GM23338 (cell line): ENCODE results near the gene CFP. TPM values are rescaled to one million over a fixed set of nuclear protein-coding genes. Genes with fewer than 3 reads are reported as not detected.

Experiments used
- ATAC-seq: fragments of 200-7000 bp; cut with Tn5 transposase; 3 replicates; pipeline ENCODE4 v1.9.1; 2020
- DNase-seq: peaks from one replicate; pipeline ENCODE4 v3.0.0-alpha.2; 2015; ENCODE audit warnings: low spot score
- H2AFZ ChIP-seq: fragments of 200-600 bp; sonication (generic); 2 replicates; pipeline ENCODE4 v1.8.0; 2016; ENCODE audit warnings: antibody characterized with exemption, mild to moderate bottlenecking, moderate library complexity
- H3F3A ChIP-seq: fragments of 200-600 bp; sonication (generic); replicated peaks from 2 replicates; pipeline ENCODE4 v1.8.0; 2017; ENCODE audit warnings: antibody characterized with exemption, mixed run types, low read depth
- H3K27ac ChIP-seq: fragments of 200-600 bp; sonication (generic); 2 replicates; pipeline ENCODE4 v1.6.1; 2016; ENCODE audit warnings: low read depth
- H3K27me3 ChIP-seq: fragments of 200-600 bp; sonication (generic); 2 replicates; pipeline ENCODE4 v1.8.0; 2016; ENCODE audit warnings: mild to moderate bottlenecking, mixed run types, moderate library complexity; ENCODE audit not compliant: insufficient read depth
- H3K36me3 ChIP-seq: fragments of 200-600 bp; sonication (generic); 2 replicates; pipeline ENCODE4 v1.8.0; 2016; ENCODE audit warnings: mild to moderate bottlenecking; ENCODE audit not compliant: insufficient read depth
- H3K4me1 ChIP-seq: fragments of 200-600 bp; sonication (generic); 2 replicates; pipeline ENCODE4 v1.8.0; 2016; ENCODE audit warnings: mild to moderate bottlenecking, moderate library complexity; ENCODE audit not compliant: insufficient read depth
- H3K4me2 ChIP-seq: fragments of 200-600 bp; sonication (generic); 2 replicates; pipeline ENCODE4 v1.7.1; 2017; ENCODE audit warnings: mixed run types
- H3K4me3 ChIP-seq: fragments of 200-600 bp; sonication (generic); 2 replicates; pipeline ENCODE4 v1.6.1; 2016; ENCODE audit warnings: mixed run types
- H3K79me2 ChIP-seq: fragments of 200-600 bp; sonication (generic); replicated peaks from 2 replicates; pipeline ENCODE4 v1.8.0; 2017; ENCODE audit warnings: mild to moderate bottlenecking; ENCODE audit not compliant: insufficient read depth
- H3K9me2 ChIP-seq: fragments of 200-600 bp; sonication (generic); 2 replicates; pipeline ENCODE4 v1.8.0; 2017; ENCODE audit not compliant: insufficient read depth
- H4K20me1 ChIP-seq: fragments of 200-600 bp; sonication (generic); replicated peaks from 2 replicates; pipeline ENCODE4 v1.8.0; 2017; ENCODE audit warnings: mild to moderate bottlenecking; ENCODE audit not compliant: insufficient read depth
- H3K27ac Mint-ChIP-seq: 2 replicates; pipeline ENCODE4 v1.8.0; 2020; ENCODE audit warnings: inconsistent platforms, mild to moderate bottlenecking, moderate library complexity, mixed read lengths
- H3K27me3 Mint-ChIP-seq: 3 replicates; pipeline ENCODE4 v1.8.0; 2022; ENCODE audit warnings: low read depth, mild to moderate bottlenecking, moderate library complexity, mixed read lengths, inconsistent platforms; ENCODE audit not compliant: insufficient read depth, poor library complexity
- H3K36me3 Mint-ChIP-seq: 3 replicates; pipeline ENCODE4 v1.8.0; 2021; ENCODE audit warnings: low read depth, mild to moderate bottlenecking, inconsistent platforms, moderate library complexity, mixed read lengths
- H3K4me1 Mint-ChIP-seq: 3 replicates; pipeline ENCODE4 v1.8.0; 2020; ENCODE audit warnings: mild to moderate bottlenecking, inconsistent platforms, mixed read lengths
- H3K4me3 Mint-ChIP-seq: 3 replicates; pipeline ENCODE4 v1.8.0; 2021; ENCODE audit warnings: moderate library complexity, mild to moderate bottlenecking, inconsistent platforms, mixed read lengths
- H3K9me3 Mint-ChIP-seq: 3 replicates; pipeline ENCODE4 v1.8.0; 2020; ENCODE audit warnings: moderate library complexity, mild to moderate bottlenecking, inconsistent platforms, mixed read lengths
- CREB1 ChIP-seq: fragments of 250-450 bp; sonication (Bioruptor Pico); IDR thresholded peaks from 2 replicates; pipeline ENCODE4 v1.5.0; 2020; ENCODE audit warnings: low read depth, mild to moderate bottlenecking, moderate library complexity
- EZH2phosphoT487 ChIP-seq: fragments of 200-600 bp; sonication (generic); IDR thresholded peaks from one replicate; pipeline ENCODE4 v1.8.1; 2018; ENCODE audit warnings: antibody characterized with exemption; ENCODE audit not compliant: unreplicated experiment
- JUNB ChIP-seq: IDR thresholded peaks from one replicate; pipeline ENCODE4 v1.6.1; 2016; ENCODE audit warnings: antibody characterized with exemption; ENCODE audit not compliant: unreplicated experiment
- ZNF114 ChIP-seq: fragments of 250-450 bp; sonication (Bioruptor Pico); IDR thresholded peaks from 2 replicates; pipeline ENCODE4 v1.5.0; 2020; ENCODE audit warnings: mild to moderate bottlenecking, moderate library complexity
- ZNF331 ChIP-seq: fragments of 250-450 bp; sonication (Bioruptor Pico); IDR thresholded peaks from 2 replicates; pipeline ENCODE4 v1.5.0; 2020; ENCODE audit warnings: low read depth, mild to moderate bottlenecking, moderate library complexity
- polyA plus RNA-seq: library from polyadenylated mRNA; unstranded; fragments of >200 nt; fragmentation: Nextera tagmentation; extraction: Ambion mirVana; gene quantifications from 2 replicates; pipeline ENCODE4 v1.2.1, GENCODE V29; 2016
- total RNA-seq: library from RNA; depleted of rRNA; stranded (reverse); fragments of >200 nt; shearing (Covaris generic); gene quantifications from 2 replicates; pipeline ENCODE4 v1.2.3, GENCODE V29; 2014
- TF ChIP-seq, protein P1 (sequence below), 2 experiments: fragments of 200-600 bp in 1 of 2; sonication (generic) in 1 of 2; conservative IDR thresholded peaks; 2 replicates each; pipeline versions ENCODE4 v1.5.1 to v1.6.1; 2016 to 2017; ENCODE audit warnings: antibody characterized with exemption in 2 of 2, low read depth in 2 of 2, mild to moderate bottlenecking in 2 of 2, moderate library complexity in 1 of 2
- TF ChIP-seq, protein P2 (sequence below): IDR thresholded peaks from one replicate; pipeline ENCODE4 v1.6.1; 2018; ENCODE audit warnings: antibody characterized with exemption; ENCODE audit not compliant: unreplicated experiment

CFP gene
- total and polyA plus RNA-seq, 2 experiments from 2014 or later: 2.1 to 2.2 TPM

DNA sequence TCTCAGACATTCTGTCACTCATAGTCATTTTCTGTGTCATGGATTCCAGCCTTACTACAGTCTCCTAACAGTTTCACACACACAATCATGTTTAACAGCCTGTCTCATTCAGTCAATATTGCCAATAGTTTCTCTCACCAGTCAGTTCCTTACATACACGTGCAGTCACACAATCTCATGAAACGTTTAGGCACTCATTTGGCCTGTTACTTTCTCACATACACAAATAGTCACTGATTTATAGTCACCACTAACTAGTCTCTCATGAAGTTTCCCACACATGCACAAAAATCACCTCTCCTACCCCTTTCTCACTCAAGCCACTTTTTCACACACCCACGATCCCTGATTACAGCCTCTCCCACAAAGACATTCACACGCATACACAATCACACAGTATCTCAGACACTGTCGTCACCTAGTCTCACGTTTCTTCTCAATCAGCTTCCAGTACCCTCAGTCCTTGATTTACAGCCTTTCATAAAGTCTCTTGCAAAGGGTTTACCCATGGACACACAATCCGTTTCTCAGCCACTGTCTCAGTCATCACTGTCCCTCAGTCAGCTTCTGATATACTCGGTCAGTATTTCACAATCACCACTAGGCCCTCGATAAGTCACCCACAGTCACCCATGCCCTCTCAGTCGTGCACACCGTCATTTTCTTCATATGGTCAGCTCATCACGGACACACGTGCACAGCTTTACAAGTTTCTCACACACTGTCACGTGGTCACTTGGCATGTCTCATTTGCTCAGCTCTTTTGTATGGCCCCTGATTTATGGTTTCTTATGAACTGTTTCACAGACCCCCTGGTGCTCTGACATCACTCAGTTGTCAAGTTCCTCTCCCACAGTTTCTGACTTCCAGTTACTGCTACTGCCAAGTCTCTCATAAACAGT lies 4.2 kb upstream of the CFP start (continued):
- no peak for TF ChIP-seq CREB1
- no peak for TF ChIP-seq ZNF114 (CRISPR knock-in tag)
- TF ChIP-seq, protein P1, sequence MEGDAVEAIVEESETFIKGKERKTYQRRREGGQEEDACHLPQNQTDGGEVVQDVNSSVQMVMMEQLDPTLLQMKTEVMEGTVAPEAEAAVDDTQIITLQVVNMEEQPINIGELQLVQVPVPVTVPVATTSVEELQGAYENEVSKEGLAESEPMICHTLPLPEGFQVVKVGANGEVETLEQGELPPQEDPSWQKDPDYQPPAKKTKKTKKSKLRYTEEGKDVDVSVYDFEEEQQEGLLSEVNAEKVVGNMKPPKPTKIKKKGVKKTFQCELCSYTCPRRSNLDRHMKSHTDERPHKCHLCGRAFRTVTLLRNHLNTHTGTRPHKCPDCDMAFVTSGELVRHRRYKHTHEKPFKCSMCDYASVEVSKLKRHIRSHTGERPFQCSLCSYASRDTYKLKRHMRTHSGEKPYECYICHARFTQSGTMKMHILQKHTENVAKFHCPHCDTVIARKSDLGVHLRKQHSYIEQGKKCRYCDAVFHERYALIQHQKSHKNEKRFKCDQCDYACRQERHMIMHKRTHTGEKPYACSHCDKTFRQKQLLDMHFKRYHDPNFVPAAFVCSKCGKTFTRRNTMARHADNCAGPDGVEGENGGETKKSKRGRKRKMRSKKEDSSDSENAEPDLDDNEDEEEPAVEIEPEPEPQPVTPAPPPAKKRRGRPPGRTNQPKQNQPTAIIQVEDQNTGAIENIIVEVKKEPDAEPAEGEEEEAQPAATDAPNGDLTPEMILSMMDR (conservative IDR thresholded peaks at IDR 0.05; ENCODE audit: low read depth in 2 of 2): no peak
- TF ChIP-seq, protein P2, sequence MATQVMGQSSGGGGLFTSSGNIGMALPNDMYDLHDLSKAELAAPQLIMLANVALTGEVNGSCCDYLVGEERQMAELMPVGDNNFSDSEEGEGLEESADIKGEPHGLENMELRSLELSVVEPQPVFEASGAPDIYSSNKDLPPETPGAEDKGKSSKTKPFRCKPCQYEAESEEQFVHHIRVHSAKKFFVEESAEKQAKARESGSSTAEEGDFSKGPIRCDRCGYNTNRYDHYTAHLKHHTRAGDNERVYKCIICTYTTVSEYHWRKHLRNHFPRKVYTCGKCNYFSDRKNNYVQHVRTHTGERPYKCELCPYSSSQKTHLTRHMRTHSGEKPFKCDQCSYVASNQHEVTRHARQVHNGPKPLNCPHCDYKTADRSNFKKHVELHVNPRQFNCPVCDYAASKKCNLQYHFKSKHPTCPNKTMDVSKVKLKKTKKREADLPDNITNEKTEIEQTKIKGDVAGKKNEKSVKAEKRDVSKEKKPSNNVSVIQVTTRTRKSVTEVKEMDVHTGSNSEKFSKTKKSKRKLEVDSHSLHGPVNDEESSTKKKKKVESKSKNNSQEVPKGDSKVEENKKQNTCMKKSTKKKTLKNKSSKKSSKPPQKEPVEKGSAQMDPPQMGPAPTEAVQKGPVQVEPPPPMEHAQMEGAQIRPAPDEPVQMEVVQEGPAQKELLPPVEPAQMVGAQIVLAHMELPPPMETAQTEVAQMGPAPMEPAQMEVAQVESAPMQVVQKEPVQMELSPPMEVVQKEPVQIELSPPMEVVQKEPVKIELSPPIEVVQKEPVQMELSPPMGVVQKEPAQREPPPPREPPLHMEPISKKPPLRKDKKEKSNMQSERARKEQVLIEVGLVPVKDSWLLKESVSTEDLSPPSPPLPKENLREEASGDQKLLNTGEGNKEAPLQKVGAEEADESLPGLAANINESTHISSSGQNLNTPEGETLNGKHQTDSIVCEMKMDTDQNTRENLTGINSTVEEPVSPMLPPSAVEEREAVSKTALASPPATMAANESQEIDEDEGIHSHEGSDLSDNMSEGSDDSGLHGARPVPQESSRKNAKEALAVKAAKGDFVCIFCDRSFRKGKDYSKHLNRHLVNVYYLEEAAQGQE: no peak

- peaks cover 6% of the 10 kb centered on the region for H3K27me3 Mint-ChIP-seq
- H3K9me2 ChIP-seq: no peaks in the 10 kb centered on the region
- TF ChIP-seq, protein P2: no peak
- no peak for TF ChIP-seq ZNF114 (CRISPR knock-in tag)
- no peak for TF ChIP-seq JUNB
- no peak for TF ChIP-seq ZNF331 (CRISPR knock-in tag)
- TF ChIP-seq EZH2phosphoT487: no peak
- H4K20me1 ChIP-seq: no peaks in the 10 kb centered on the region
- no peak overlapping the region for H3K27ac Mint-ChIP-seq
- H3K36me3 Mint-ChIP-seq: peaks cover 16% of the 10 kb centered on the region
- H3K4me2 ChIP-seq: no peak overlapping the region
- no peak overlapping the region for H3K4me3 ChIP-seq
- no peaks in the 10 kb centered on the region for H3K9me3 Mint-ChIP-seq
- H3F3A ChIP-seq: no peaks in the 10 kb centered on the region
- no peaks in the 10 kb centered on the region for H3K36me3 ChIP-seq
- no peak for DNase-seq
- H3K79me2 ChIP-seq: no peaks in the 10 kb centered on the region
- no peak overlapping the region for H3K4me3 Mint-ChIP-seq
- no peak overlapping the region for H2AFZ ChIP-seq
- H3K27me3 ChIP-seq: no peaks in the 10 kb centered on the region
- peaks cover 15% of the 10 kb centered on the region for H3K4me1 Mint-ChIP-seq
- H3K27ac ChIP-seq: no peak overlapping the region
- peaks cover 5% of the 10 kb centered on the region; the same call in 1 of the 2 replicates for H3K4me1 ChIP-seq
- no peak for ATAC-seq
Measured at GRCh38 chrX:47632666-47633065, 2.9 kb upstream of the CFP start.
